Pulmonary artery endothelial cell (primary cell): ENCODE results near the gene TOMM20. TPM values are rescaled to one million over a fixed set of nuclear protein-coding genes. Genes with fewer than 3 reads are reported as not detected.
"Not testable (repeated sequence)": the region's sequence is repeated elsewhere in the genome, so short reads cannot be mapped to it uniquely, and the experiment has no call there.

Source experiments
- DNase-seq: peaks from one replicate; pipeline ENCODE4 v3.0.0-alpha.2; 2011; ENCODE audit warnings: low read depth, low spot score
- total RNA-seq: library from RNA; depleted of rRNA; stranded (reverse); fragments of >200 nt; gene quantifications from 2 replicates; pipeline ENCODE4 v1.2.3, GENCODE V29; 2014

TOMM20 gene
- total RNA-seq, 1 donor from 2014 or later, result 123 TPM

GRCh38 chr1:235102259-235102582 is 26.4 kb downstream of the TOMM20 start:
- DNase-seq, result no peak

- no peak for DNase-seq
Observed at GRCh38 chr1:235101558-235102258, 26.9 kb downstream of the TOMM20 start.

- no peak for DNase-seq
Observed at GRCh38 chr1:235100194-235100772, 28.4 kb downstream of the TOMM20 start.

GRCh38 chr1:235098991-235099390 is 29.6 kb downstream of the TOMM20 start:
- DNase-seq, result no peak

GRCh38 chr1:235098547-235098946 is 30.1 kb downstream of the TOMM20 start:
- no peak for DNase-seq

- not testable (repeated sequence) for DNase-seq
Observed at GRCh38 chr1:235097501-235097900, 31.1 kb downstream of the TOMM20 start.

GRCh38 chr1:235095938-235096562 is 32.6 kb downstream of the TOMM20 start:
- DNase-seq, result no peak

GRCh38 chr1:235093696-235094592 is 34.7 kb downstream of the TOMM20 start:
- DNase-seq, result no peak

GRCh38 chr1:235093013-235093695 is 35.5 kb downstream of the TOMM20 start:
- DNase-seq, result no peak

GRCh38 chr1:235092415-235092814 is 36.2 kb downstream of the TOMM20 start:
- DNase-seq, result not testable (repeated sequence)

GRCh38 chr1:235092045-235092406 is 36.6 kb downstream of the TOMM20 start:
- DNase-seq, result not testable (repeated sequence)

- not testable (repeated sequence) for DNase-seq
Observed at GRCh38 chr1:235091319-235092044, 37.2 kb downstream of the TOMM20 start.

GRCh38 chr1:235090406-235091069 is 38.1 kb downstream of the TOMM20 start:
- no peak for DNase-seq

GRCh38 chr1:235088907-235089306 is 39.7 kb downstream of the TOMM20 start:
- no peak for DNase-seq

- DNase-seq, result no peak
Observed at GRCh38 chr1:235088430-235088829, 40.2 kb downstream of the TOMM20 start.

GRCh38 chr1:235087906-235088305 is 40.7 kb downstream of the TOMM20 start:
- DNase-seq, result no peak

GRCh38 chr1:235085411-235086117 is 43.1 kb downstream of the TOMM20 start:
- not testable (repeated sequence) for DNase-seq

GRCh38 chr1:235080788-235081187 is 47.8 kb downstream of the TOMM20 start:
- not testable (repeated sequence) for DNase-seq

GRCh38 chr1:235080297-235080657 is 48.4 kb downstream of the TOMM20 start:
- DNase-seq, result not testable (repeated sequence)
